Upper lobe of right lung (tissue), 1 donor: ENCODE measurements around the gene CDCP2. TPM values are rescaled to one million over a fixed set of nuclear protein-coding genes. Genes with fewer than 3 reads are reported as not detected.

Experiments used
- ATAC-seq: fragments of 200-7000 bp; cut with Tn5 transposase; one replicate; pipeline ENCODE4 v1.9.1; 2020; ENCODE audit warnings: mild to moderate bottlenecking, moderate library complexity
- DNase-seq: peaks from one replicate; pipeline ENCODE4 v3.0.0-alpha.2; 2020
- H3K27ac ChIP-seq: fragments of 200-600 bp; one replicate; pipeline ENCODE4 v1.8.0; 2022
- H3K27me3 ChIP-seq: fragments of 200-600 bp; one replicate; pipeline ENCODE4 v1.8.0; 2022; ENCODE audit warnings: mild to moderate bottlenecking
- H3K36me3 ChIP-seq: fragments of 200-600 bp; one replicate; pipeline ENCODE4 v1.8.0; 2022
- H3K4me1 ChIP-seq: fragments of 200-600 bp; one replicate; pipeline ENCODE4 v1.8.0; 2022
- H3K4me3 ChIP-seq: fragments of 200-600 bp; one replicate; pipeline ENCODE4 v1.8.0; 2022; ENCODE audit warnings: mild to moderate bottlenecking
- H3K9me3 ChIP-seq: fragments of 200-600 bp; one replicate; pipeline ENCODE4 v1.8.0; 2022
- CTCF ChIP-seq: fragments of 200-600 bp; IDR thresholded peaks from one replicate; pipeline ENCODE4 v1.8.0; 2022; ENCODE audit warnings: antibody characterized with exemption
- intact Hi-C: fragments of 100-400 bp; cut with DNase I; formaldehyde crosslinking; loops from one replicate; pipeline ENCODE4 v1.11.0; 2022
- total RNA-seq: library from RNA; stranded (reverse); fragmentation: NEBNext Ultra II Directional; extraction: Animal tissue kit (Norgen Biotek cat#: 25700); gene quantifications from one replicate; pipeline ENCODE4 v1.2.1, GENCODE V29; 2021
- donor health status: DM: no; HTN: yes; CAD: no; lungs with severe emphysema.

The CDCP2 gene
- total RNA-seq, 1 donor from 2014 or later = 0.35 TPM

GRCh38 chr1:54122992-54123391 lies 29.8 kb downstream of the CDCP2 start:
- ATAC-seq (no peak), DNase-seq (peak; percentile 36)
- Histone ChIP-seq H3K27me3 (no peaks in the 10 kb centered on the region), H3K36me3 (no peaks in the 10 kb centered on the region), H3K9me3 (no peaks in the 10 kb centered on the region), H3K4me1 (peaks cover 6% of the 10 kb centered on the region), H3K4me3 (no peak overlapping the region), H3K27ac (no peak overlapping the region)
- no peak for TF ChIP-seq CTCF
- intact Hi-C loops = no loop called here

GRCh38 chr1:54122135-54122751 lies 30.6 kb downstream of the CDCP2 start:
- TF ChIP-seq CTCF = no peak
- ATAC-seq = no peak
- H3K4me1 ChIP-seq = peaks cover 6% of the 10 kb centered on the region
- no peak overlapping the region for H3K4me3 ChIP-seq
- DNase-seq = peak; percentile 62
- H3K9me3 ChIP-seq = no peaks in the 10 kb centered on the region
- no peaks in the 10 kb centered on the region for H3K27me3 ChIP-seq
- H3K36me3 ChIP-seq = no peaks in the 10 kb centered on the region
- intact Hi-C loops = no loop called here
- H3K27ac ChIP-seq = no peak overlapping the region

GRCh38 chr1:54121482-54122134 lies 31.2 kb downstream of the CDCP2 start:
- peak; percentile 76 for TF ChIP-seq CTCF
- Histone ChIP-seq H3K4me3 (peak overlapping the region; percentile 8), H3K27ac (no peak overlapping the region), H3K4me1 (peaks cover 6% of the 10 kb centered on the region), H3K27me3 (no peaks in the 10 kb centered on the region), H3K9me3 (no peaks in the 10 kb centered on the region), H3K36me3 (no peaks in the 10 kb centered on the region)
- intact Hi-C loops = no loop called here
- DNase-seq = peak; percentile 87
- ATAC-seq = peak; percentile 89

GRCh38 chr1:54120698-54121481 lies 31.9 kb downstream of the CDCP2 start:
- DNase-seq (peak; percentile 58), ATAC-seq (no peak)
- intact Hi-C loops = no loop called here
- Histone ChIP-seq H3K4me1 (peaks cover 6% of the 10 kb centered on the region), H3K4me3 (peak overlapping the region; percentile 8), H3K27me3 (no peaks in the 10 kb centered on the region), H3K9me3 (no peaks in the 10 kb centered on the region), H3K27ac (no peak overlapping the region), H3K36me3 (no peaks in the 10 kb centered on the region)
- no peak for TF ChIP-seq CTCF

- Histone ChIP-seq H3K27me3 (no peaks in the 10 kb centered on the region), H3K9me3 (no peaks in the 10 kb centered on the region), H3K4me1 (peaks cover 6% of the 10 kb centered on the region), H3K36me3 (no peaks in the 10 kb centered on the region), H3K27ac (no peak overlapping the region), H3K4me3 (no peak overlapping the region)
- intact Hi-C loops = no loop called here
- peak; percentile 38 for DNase-seq
- no peak for TF ChIP-seq CTCF
- no peak for ATAC-seq
Observed at GRCh38 chr1:54120018-54120697, 32.6 kb downstream of the CDCP2 start.
